ENCODE results near the gene TRAPPC2.
"Not testable (repeated sequence)": the region's sequence is repeated elsewhere in the genome, so short reads cannot be mapped to it uniquely, and the experiment has no call there.

TRAPPC2 gene

DNA sequence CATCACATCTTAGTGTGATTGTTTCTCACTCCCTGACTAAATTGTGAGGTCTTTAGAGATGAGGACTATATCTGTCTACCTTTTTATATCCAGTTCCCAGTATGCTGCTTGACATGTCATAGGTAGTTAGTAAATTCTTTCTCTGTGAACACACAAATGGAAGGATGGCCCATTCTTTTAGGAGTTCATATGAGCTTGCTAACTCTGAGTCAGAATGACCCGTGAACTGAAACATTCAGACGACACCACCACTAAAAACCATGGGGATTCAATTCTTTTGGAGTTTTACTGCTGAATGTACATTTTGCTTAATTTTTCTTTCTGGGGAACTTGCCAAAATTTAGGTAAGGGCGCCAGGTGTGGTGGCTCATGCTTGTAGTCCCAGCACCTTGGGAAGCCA lies 14.1 kb upstream of the TRAPPC2 start:
- DNase-seq (ENCODE audit: extremely low read depth in 1 of 2, low read depth in 1 of 2): no peak

DNA sequence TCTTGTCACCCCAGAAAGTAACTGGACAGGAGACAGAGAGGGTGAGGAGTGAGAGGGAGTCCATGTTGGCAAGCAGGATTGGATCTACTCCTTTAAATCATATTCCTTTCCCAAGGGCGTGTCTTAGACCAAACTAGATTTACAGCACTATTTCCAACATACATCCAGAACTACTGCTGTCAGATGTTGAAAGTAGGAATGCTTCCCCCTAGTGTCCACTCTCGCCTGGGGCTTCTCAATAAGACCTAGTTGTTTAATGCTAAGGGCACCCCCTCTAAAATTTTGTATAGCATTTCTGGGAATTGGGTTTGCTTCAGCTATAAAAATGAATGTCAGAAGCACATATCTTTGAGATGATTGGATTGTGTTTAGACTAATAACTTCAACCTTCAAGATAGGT lies 13.4 kb upstream of the TRAPPC2 start:
- DNase-seq (ENCODE audit: extremely low read depth in 1 of 2, low read depth in 1 of 2): no peak

DNA sequence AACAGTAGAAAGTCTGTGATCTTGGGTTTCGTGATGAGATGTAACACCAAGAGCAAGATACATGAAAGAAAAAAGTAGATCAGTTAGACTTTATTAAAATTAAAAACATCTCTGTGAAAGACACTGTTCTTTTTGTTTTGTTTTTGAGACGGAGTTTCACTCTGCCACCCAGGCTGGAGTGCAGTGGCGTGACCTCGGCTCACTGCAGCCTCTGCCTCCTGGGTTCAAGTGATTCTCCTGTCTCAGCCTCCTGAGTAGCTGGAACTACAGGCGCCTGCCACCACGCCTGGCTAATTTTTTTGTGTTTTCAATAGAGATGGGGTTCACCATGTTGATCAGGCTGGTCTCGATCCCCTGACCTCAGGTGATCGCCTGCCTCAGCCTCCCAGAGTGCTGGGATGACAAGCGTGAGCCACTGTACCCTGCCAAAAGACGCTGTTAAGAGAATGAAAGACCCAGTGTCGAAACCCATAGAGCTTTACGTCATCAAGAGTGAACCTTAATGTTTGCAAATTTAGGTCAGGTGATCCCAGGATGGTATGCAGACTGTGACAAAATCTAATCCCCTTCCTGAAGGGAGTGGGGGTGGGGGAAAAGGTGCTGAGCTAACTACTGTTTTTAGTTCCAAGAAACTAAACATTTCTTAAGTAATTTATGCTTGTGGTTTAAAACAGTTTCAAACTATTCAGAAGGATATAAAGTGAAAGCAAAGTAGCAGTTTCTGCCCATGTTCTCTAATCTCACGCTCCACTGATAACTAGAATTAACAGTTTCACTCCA lies 8.2 kb upstream of the TRAPPC2 start:
- peak in 1 of 2 donors; percentile 13 for DNase-seq (ENCODE audit: extremely low read depth in 1 of 2, low read depth in 1 of 2)

DNA sequence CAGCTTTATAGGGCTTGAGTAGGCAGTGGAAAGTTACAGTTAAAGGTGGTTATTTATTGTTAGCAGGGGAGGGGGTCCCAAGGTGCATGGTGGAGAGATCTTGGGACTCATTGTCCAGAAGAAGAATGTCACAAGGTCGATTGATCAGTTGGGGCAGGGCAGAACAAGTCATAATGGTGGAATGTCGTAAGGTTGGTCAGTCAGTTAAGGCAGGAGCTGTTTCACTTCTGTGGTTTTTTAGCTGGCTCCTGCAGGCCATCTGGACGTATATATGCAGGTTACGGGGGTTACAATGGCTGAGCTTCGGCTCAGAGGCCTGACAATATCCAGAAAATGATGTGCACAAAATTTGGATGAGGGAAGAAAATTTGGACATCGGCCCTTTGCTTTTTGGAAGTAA lies 7.3 kb upstream of the TRAPPC2 start:
- no peak for DNase-seq (ENCODE audit: extremely low read depth in 1 of 2, low read depth in 1 of 2)

DNA sequence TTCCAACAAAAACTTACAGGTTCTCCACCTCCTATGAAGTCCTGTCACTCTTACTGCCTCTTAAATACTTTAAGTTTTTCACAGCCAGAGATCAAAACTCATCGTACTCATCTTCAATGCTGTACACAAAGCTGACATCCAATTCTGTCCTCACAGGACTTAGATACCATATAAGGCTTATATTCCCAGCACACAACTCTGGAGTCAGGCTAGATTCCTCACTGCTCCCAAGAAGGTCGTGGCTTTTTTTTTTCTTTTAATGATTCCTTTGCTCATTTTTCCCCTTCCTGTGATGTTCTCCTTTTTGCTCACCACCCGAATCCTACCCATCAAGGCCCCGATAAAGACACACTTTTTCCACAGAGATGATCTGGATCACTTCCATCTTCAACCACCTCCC lies 914 bp downstream of the TRAPPC2 start:
- no peak for DNase-seq (ENCODE audit: extremely low read depth in 1 of 2, low read depth in 1 of 2)

DNA sequence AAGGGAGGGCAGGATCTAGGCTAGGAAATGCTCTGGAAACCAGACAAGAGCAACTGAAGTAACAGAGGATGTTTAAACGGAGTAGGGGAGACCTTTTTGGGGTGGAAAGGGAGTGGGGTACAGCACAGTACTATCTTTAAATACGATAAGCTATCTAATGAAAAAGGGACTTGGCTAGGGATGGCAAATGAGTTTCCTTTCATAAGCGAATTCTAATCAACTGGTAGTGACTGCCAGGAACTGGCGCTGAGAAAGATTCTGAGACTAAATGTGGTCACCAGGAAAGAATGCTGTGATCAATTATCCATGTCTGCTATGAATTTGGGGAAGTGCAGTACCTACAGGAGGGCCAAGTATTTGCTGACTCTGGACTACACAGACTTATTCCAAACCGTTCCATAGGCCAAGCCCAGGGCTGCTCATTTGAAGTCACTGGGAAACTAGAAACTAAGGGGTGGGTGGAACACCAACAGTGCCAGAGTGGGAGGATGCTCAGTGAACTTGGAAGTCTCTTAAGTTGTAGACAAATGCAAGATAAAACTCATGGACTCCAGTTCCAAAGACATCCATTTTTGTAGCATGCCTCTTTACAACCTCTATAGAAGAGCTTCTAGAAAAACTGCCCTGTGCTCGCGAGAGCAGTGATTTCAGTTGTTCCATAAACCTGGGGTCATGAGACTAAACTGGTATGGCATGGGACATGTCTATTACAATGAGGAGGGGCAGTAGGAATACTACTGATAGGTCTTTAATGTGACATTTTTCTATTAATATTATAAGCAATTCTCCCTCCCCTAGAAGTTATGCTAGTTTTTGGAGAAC lies 2.0 kb downstream of the TRAPPC2 start:
- DNase-seq (ENCODE audit: extremely low read depth in 1 of 2, low read depth in 1 of 2): no peak

DNA sequence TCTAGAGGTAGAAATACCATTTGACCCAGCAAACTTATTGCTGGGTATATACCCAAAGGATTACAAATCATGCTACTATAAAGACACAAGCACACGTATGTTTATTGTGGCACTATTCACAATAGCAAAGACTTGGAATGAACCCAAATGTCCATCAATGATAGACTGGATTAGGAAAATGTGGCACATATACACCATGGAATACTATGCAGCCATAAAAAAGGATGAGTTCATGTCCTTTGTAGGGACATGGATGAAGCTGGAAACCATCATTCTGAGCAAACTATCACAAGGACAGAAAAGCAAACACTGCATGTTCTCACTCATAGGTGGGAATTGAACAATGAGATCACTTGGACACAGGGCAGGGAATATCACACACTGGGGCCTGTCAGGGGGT lies 3.9 kb downstream of the TRAPPC2 start:
- DNase-seq (ENCODE audit: extremely low read depth in 1 of 2, low read depth in 1 of 2): not testable (repeated sequence)

DNA sequence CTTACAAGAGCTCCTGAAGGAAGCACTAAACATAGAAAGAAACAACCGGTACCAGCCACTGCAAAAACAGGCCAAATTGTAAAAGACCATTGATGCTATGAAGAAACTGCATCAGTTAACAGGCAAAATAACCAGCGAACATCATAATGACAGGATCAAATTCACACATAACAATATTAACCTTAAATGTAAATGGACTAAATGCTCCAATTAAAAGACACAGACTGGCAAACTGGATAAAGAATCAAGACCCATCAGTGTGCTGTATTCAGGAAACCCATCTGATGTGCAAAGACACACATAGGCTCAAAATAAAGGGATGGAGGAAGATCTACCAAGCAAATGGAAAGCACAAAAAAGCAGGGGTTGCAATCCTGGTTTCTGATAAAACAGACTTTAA lies 7.8 kb downstream of the TRAPPC2 start:
- DNase-seq (ENCODE audit: extremely low read depth in 1 of 2, low read depth in 1 of 2): not testable (repeated sequence)

DNA sequence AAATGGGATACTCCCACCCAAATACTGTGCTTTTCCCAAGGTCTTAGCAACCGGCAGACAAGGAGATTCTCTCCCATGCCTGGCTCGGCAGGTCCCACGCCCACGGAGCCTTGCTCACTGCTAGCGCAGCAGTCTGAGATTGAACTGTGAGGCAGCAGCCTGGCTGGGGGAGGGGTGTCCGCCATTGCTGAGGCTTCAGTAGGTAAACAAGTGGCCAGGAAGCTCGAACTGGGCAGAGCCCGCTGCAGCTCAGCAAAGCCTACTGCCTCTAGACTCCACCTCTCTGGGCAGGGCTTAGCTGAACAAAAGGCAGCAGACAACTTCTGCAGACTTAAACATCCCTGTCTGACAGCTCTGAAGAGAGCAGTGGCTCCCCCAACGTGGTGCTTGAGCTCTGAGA lies 9.5 kb downstream of the TRAPPC2 start:
- not testable (repeated sequence) for DNase-seq (ENCODE audit: extremely low read depth in 1 of 2, low read depth in 1 of 2)

DNA sequence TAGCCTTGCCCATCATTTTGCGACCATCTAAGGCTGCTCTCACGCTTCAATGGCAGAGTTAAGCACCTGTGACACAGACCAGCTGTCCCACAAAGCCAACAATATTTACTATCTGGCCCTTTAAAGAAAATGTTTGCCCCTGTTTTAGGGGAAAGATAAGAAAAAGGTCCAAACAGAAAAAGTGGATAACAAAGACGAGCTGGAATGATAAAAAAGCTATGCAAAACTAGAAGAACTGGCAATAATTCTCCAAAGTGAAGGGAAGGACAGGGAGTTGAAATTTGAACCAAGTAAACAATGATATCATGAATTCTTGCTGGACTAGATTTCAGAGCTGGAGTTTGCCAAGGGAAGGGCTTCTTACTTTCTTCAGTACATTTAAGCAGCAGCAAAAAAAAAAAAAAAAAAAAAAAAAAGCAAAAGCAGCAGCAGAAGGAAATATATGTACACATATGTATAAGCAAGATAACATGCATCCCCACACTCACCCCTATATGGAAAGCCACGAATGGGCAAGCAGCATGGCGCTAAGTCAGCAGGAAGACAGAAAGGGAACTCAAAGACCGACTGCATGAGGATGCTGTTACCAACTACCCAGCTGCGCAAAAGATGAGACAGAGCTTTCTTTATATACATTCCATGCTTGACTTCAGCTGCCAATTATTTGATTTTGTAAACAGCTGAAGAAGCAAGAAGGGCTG lies 12.5 kb downstream of the TRAPPC2 start:
- DNase-seq (ENCODE audit: extremely low read depth in 1 of 2, low read depth in 1 of 2): no peak

DNA sequence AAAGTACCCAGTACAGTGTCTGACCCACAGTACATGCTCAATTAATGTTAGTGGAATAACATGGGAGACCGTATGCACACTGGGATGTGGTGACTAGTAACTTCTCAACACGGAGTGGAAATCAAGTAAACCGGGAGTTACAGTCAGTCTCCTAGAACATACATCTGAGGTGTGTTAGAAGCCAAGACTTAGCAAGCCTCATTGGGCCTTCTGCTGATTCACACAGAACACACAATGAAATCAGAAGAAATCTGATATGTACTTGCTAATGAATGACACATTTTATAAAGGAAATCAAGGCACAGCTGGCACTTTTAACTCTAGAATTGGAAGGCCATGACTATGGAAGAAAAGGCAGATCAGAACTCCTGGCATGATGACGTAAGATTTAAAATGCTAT lies 13.0 kb downstream of the TRAPPC2 start:
- no peak for DNase-seq (ENCODE audit: extremely low read depth in 1 of 2, low read depth in 1 of 2)

DNA sequence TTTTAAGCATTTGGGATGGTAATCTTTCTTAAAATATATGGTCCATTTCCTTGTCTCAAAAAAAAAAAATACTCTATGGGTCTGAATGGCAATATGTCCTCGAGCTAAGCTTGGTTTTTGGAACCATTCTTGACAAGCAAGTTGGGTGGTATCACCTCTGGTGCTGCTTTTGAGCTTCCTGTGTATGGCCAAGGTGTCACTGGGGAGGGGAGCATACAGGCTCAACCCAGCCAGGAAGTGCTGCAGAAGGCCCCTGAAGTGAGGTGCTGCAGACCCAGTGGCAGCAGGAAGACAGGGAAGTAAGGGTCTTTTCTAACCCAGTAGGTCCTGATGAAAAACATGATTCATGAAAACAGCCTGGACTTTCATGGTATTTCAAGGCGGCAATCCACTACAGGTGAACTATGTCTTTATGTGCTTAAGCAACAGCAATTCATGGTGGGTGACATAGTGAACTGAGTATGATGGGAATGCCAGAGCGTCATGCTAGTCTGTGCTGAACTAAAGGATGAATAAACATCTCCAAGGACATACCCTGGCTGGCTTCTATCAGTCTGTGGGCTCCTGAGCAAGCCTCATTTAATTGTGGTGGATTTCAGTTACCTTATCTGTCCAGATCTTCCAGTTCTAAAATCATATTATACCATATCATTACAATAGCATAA lies 15.1 kb downstream of the TRAPPC2 start:
- DNase-seq (ENCODE audit: extremely low read depth in 1 of 2, low read depth in 1 of 2): no peak

DNA sequence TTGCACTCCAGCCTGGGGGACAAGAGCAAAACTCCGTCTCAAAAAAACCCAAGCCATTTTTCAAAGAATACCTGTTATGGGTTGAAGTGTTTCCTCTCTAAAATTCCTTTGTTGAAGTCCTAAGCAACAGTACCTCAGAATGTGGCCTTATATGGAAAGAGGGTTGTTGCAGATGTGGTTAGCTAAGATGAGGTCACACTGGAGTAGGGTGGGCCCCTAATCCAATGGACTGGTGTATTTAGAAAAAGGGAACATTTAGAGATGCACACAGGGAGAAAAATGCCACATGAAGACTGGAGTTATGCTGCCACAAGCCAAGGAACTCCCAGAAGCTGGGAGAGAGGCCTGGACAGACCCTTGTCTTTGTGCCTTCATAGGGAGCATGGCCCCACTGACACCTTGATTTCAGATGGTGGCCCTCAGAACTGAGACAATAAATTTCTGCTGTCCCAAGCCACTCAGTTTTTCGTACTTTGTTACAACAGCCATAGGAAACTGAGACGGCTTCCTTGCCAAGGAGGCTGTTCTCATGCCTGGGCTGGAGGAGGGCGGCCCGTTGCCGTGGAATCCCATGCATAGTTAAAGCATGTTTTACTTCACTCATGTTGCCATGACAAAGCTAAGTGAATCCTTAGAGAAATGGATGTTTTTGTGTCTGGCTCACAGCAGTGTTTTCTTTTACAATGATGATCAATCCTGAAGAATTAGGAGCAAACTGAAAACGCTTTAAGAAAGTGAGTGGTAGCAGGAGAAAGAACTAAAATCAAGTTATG lies 16.5 kb downstream of the TRAPPC2 start:
- DNase-seq (ENCODE audit: extremely low read depth in 1 of 2, low read depth in 1 of 2): no peak

DNA sequence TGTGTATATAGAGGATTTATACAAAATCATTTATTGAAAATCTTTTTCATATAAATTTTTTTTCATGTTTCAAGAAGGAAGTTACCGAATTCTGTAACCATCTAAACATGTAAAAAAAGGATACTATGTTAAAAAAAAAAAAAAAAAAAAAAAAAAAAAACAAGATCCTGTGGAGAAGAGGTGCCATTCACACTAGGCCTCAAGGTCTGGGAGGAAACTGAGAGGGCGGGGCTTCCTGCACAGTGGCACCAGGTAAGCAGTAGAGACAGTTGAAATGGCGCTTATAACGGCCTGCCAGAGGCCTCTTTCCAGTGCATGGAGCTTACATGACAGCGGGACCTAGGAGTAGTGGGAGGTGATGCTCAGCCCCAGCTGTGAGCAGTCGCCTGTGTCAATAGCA lies 17.5 kb downstream of the TRAPPC2 start:
- DNase-seq (ENCODE audit: extremely low read depth in 1 of 2, low read depth in 1 of 2): no peak

DNA sequence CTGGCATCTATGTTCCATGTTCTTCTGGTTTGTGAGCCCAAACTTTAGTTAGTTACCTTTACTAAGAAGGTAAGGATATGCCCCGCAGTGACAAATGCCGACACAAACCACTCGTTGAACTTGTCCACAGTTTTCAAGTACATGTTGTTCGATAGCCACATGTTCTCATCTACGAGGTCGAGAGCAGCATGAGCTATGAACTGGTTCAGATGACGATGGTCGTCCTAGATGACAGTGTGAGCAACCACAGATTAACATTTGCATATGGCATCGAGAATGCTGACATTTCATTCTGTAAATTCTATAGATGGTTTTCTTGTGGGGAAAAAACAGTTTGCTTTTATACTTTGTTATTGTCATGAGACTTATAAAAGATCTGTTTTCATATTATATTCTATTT lies 18.0 kb downstream of the TRAPPC2 start:
- DNase-seq (ENCODE audit: extremely low read depth in 1 of 2, low read depth in 1 of 2): no peak

DNA sequence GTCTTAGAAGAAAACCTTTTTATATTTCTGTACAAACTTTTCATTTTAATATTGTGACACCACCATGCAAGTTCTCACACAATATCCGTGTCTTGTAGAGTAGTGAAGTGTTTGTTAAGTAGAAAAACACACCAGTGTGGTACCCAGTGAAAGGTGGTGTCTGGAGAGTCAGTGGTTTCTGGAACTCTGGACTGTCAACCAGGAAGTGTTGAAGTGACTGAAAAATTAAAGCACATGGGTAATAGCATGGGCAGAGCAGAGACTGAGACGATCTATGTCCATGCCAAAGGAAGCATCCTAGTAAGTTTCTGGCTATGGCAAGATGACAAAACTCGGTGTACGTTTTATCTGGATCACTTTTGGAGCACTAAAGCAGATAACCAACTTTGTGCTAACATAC lies 23.3 kb downstream of the TRAPPC2 start:
- DNase-seq (ENCODE audit: extremely low read depth in 1 of 2, low read depth in 1 of 2): no peak

DNA sequence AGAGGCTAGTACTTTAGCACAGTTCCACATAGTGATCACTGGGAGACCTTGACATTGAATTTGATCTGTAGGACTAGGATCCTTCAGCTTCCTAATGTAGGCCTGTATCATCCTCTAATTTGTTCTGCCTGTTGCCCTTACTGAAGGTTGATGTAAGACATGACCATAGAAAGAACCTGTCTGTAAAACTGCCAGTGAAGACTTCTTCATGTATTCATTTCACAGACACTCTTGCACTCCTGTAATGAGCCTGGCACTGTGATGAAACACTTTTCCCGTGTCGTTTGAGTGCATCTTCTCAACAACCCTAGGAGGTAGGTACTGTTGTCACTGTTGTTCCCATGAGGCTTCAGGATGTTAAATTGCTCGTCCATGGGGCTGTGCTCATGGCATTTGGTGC lies 30.8 kb downstream of the TRAPPC2 start:
- no peak for DNase-seq (ENCODE audit: extremely low read depth in 1 of 2, low read depth in 1 of 2)

DNA sequence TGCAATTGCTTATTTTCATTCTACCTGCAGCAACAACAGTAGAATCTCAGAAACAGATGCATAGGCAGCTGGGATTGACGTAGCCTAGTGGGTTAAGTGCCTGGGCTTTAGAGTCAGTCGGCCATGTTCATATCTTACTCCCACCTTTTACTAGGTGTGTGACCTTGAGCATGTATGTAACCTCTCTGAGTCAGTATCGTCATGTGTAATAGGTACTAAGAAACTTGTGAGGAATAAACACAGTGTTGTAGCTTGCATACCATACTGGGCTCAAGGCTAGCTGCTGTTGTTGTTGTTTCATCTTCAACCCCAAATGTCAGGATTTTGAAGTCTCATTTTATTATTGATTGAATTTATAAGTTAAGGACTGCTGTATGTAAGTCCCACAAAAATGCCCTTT lies 31.3 kb downstream of the TRAPPC2 start:
- DNase-seq (ENCODE audit: extremely low read depth in 1 of 2, low read depth in 1 of 2): no peak

DNA sequence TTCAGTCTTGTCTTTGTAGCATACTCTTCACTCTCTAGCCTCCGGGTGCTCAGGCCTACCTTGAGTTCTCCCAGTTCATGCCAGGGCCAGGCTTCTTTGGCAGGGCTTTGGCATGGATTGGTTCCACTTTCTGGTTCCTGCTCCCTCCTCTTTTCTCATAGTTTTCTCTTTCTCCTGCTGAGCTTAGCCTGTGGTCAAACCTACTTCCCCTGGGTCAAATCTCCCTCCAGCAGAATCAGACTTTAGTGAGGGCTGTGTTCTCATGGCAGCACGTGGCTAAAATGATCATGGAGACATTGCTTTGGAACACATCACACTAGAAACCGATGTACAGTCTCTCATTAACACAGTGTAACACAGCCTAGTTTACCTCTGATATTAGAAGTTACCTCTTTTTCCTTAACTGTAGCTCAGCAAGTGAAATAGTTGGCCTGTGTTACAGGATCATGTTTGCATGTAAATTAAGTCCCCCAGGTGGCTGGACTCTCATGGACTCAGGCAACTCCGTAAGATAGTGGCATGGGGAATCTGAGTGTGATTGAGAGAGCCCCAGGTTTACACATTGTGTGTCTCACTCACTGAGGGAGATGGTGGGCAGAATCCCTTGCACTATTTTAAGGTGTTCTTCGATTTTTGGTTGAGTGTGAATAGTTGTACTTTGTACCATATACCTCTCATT lies 32.2 kb downstream of the TRAPPC2 start:
- DNase-seq (ENCODE audit: extremely low read depth in 1 of 2, low read depth in 1 of 2): no peak

DNA sequence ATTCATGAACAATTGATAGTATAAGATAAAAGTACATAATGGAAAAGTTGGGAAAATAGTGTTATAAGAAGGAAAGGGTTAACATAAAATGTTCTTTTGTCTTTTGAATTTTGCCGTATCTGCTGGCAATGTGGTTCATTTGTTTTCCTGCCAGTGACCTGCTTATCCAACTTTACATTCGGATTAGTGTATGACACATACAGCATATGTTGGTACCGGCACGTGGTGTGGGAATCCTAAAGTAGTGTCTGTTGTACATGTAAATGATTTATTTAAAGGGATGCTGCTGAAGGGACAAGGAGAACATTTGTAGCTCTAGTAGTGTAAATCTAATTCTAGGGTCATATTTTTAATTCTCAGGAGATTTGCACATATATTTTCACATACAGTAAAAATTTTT lies 34.0 kb downstream of the TRAPPC2 start:
- no peak for DNase-seq (ENCODE audit: extremely low read depth in 1 of 2, low read depth in 1 of 2)
